Colonic mucosa (tissue), 4 donors: ENCODE results near the gene TRAPPC2L. TPM values are rescaled to one million over a fixed set of nuclear protein-coding genes. Genes with fewer than 3 reads are reported as not detected.

Experiments used
- DNase-seq: peaks from one replicate; pipeline ENCODE4 v3.0.0-alpha.2; 2020
- H3K27ac ChIP-seq: fragments of 200-600 bp; one replicate; pipeline ENCODE4 v1.8.0; 2021
- H3K27me3 ChIP-seq: fragments of 200-600 bp; one replicate; pipeline ENCODE4 v1.8.0; 2021
- H3K36me3 ChIP-seq: fragments of 200-600 bp; one replicate; pipeline ENCODE4 v1.8.0; 2021
- H3K4me1 ChIP-seq: fragments of 200-600 bp; one replicate; pipeline ENCODE4 v1.8.0; 2021; ENCODE audit warnings: mild to moderate bottlenecking
- H3K4me3 ChIP-seq: fragments of 200-600 bp; one replicate; pipeline ENCODE4 v1.8.0; 2021
- H3K9ac ChIP-seq, 2 donors: one replicate each; pipeline ENCODE4 v1.7.0; 2013; ENCODE audit warnings: control low read depth in 2 of 2, low read depth in 2 of 2, low read length in 2 of 2
- H3K9me3 ChIP-seq: fragments of 200-600 bp; one replicate; pipeline ENCODE4 v1.8.0; 2021
- intact Hi-C: fragments of 100-400 bp; cut with DNase I; formaldehyde crosslinking; loops from one replicate; pipeline ENCODE4 v1.14.1; 2022
- total RNA-seq, 2 donors: library from RNA; stranded (reverse); fragmentation: NEBNext Ultra II Directional in 1 of 2; extraction: Animal tissue kit (Norgen Biotek cat#: 25700) in 1 of 2; gene quantifications; one replicate each; pipeline ENCODE4 v1.2.1, GENCODE V29; 2021
- TF ChIP-seq, protein P1 (sequence below): fragments of 200-600 bp; IDR thresholded peaks from one replicate; pipeline ENCODE4 v1.8.0; 2022; ENCODE audit warnings: antibody characterized with exemption, mild to moderate bottlenecking
- donor health status: healthy.
- donor health status: DM: no; HTN: no; CAD: no.
- donor health status: DM: no; HTN: no; CAD: no.

TRAPPC2L gene
- total RNA-seq, 2 donors from 2014 or later: 33.8 to 57.3 TPM

DNA sequence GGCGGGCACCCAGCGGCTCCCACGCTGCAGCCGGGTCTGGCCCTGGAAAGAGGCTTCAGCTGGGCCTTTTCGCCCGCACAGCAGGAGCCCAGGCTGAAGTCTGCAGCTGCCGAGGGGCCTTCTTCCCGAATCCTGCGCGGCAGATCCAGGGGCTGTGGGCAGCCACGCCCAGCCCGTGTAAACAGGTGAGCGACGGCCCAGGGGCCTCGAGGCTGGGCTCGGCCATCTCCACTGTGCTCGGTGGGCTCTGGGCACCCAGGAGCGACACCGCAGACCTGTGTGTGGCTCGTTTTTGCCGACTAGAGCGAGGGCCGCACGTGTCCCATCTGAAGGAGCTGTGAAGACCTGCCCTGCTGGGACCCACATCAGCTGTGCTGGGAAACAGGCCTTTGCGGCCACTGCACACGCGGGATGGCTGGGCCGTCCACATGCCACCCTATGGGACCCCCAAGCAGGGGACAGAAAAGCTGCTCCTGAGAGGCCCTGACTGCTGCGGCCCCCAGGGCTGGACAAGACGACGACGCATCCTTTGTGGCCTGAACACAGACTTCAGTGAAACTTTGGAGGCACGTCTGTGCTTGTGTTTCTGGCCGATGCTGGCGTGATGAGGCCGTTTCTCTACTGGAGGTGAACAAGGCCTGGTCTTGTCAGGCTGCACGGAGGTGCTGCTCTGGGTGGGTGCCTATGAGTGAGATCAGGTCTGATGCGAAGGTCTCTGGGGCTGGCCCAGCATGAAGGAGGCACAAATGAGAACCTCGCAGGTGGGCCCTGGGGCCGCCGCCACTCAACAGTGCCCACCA lies 40.0 kb upstream of the TRAPPC2L start:
- Histone ChIP-seq H3K9ac (no peak overlapping the region), H3K27me3 (no peaks in the 10 kb centered on the region), H3K9me3 (no peaks in the 10 kb centered on the region), H3K4me1 (no peaks in the 10 kb centered on the region), H3K36me3 (no peaks in the 10 kb centered on the region), H3K27ac (no peak overlapping the region), H3K4me3 (no peak overlapping the region)
- intact Hi-C loops: no loop called here
- TF ChIP-seq, protein P1, sequence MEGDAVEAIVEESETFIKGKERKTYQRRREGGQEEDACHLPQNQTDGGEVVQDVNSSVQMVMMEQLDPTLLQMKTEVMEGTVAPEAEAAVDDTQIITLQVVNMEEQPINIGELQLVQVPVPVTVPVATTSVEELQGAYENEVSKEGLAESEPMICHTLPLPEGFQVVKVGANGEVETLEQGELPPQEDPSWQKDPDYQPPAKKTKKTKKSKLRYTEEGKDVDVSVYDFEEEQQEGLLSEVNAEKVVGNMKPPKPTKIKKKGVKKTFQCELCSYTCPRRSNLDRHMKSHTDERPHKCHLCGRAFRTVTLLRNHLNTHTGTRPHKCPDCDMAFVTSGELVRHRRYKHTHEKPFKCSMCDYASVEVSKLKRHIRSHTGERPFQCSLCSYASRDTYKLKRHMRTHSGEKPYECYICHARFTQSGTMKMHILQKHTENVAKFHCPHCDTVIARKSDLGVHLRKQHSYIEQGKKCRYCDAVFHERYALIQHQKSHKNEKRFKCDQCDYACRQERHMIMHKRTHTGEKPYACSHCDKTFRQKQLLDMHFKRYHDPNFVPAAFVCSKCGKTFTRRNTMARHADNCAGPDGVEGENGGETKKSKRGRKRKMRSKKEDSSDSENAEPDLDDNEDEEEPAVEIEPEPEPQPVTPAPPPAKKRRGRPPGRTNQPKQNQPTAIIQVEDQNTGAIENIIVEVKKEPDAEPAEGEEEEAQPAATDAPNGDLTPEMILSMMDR: no peak
- DNase-seq: no peak

DNA sequence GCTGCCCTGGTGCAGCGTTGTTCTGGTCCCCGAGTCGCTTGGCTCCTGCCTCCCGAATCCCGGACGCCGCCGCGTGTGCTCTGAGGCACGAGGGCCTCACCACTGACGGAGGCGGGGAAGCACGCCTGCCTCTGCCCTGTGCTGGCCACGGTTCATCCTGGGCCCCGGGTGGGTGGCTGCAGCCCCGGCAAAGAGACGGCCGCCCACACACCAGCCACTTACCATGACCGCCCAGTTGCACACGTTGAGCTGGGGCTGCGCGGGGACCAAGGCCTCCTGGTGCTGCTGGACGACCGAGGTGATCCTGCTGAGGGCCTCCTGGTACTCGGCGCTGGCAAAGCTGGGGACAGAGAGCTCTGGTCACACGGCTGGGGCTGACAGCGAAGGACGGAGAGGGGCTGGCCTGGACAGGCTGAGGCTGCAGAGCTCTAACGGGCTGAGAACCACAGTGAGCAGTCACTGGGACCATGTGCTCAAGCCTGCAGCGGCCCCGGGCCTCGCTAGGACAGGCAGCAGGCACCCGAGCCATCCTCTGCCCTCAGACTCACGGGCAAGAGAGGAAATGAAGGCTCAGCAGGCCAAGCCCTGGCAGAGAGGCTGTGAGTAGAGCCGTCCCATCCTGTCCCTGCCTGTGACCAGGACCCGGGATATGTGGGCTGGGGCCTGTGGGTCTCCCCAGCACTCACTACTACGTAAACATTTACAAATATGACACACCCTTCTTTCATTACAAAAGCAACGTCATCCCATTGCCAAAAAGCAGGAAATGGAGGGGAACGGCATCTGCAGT lies 38.9 kb upstream of the TRAPPC2L start:
- H3K27me3 ChIP-seq: no peaks in the 10 kb centered on the region
- H3K9me3 ChIP-seq: no peaks in the 10 kb centered on the region
- H3K9ac ChIP-seq: no peak overlapping the region
- H3K4me3 ChIP-seq: no peak overlapping the region
- H3K27ac ChIP-seq: no peak overlapping the region
- TF ChIP-seq, protein P1: no peak
- H3K4me1 ChIP-seq: no peaks in the 10 kb centered on the region
- H3K36me3 ChIP-seq: no peaks in the 10 kb centered on the region
- DNase-seq: no peak
- intact Hi-C loops: no loop called here

DNA sequence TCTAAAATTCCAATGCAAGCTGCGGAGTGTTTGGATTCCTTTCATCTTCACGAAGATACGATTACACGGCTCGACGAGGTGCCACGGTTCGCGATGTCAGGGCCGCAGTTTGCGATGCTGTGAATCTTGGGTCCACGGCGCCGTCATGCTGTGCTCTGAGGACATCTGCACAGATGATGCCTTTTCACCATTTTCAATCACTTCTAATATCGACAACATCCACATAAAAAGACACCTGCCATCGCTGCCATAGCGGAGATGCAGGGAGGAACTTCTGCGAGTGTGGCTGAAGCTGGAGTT lies 38.4 kb upstream of the TRAPPC2L start:
- no peaks in the 10 kb centered on the region for H3K9me3 ChIP-seq
- TF ChIP-seq, protein P1: no peak
- H3K27me3 ChIP-seq: no peaks in the 10 kb centered on the region
- H3K27ac ChIP-seq: no peak overlapping the region
- no peak overlapping the region for H3K9ac ChIP-seq
- no peak overlapping the region for H3K4me3 ChIP-seq
- no peaks in the 10 kb centered on the region for H3K4me1 ChIP-seq
- H3K36me3 ChIP-seq: no peaks in the 10 kb centered on the region
- intact Hi-C loops: no loop called here
- no peak for DNase-seq

DNA sequence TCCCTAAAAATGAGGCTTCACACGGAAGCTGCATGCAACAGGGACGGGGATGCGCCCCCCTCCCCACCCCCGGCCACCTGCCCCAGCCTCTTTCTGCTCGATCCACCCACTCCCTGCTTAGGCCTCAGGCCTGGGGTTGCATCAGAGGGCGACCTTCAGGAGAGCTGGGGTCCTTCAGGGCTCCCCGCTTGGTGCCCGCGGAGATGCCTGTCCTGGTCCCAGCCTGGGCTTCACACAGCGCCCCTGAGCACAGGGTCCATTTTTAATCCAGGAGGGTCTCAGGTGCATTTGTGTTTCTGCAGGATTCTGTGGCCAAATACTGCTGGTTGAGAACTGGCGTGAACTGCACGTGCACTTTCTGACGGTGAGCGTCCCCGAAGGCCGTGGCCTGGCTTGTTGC lies 37.8 kb upstream of the TRAPPC2L start:
- Histone ChIP-seq H3K4me1 (no peaks in the 10 kb centered on the region), H3K9me3 (no peaks in the 10 kb centered on the region), H3K9ac (no peak overlapping the region), H3K27ac (no peak overlapping the region), H3K27me3 (no peaks in the 10 kb centered on the region), H3K4me3 (no peak overlapping the region), H3K36me3 (no peaks in the 10 kb centered on the region)
- intact Hi-C loops: no loop called here
- no peak for DNase-seq
- TF ChIP-seq, protein P1: no peak

DNA sequence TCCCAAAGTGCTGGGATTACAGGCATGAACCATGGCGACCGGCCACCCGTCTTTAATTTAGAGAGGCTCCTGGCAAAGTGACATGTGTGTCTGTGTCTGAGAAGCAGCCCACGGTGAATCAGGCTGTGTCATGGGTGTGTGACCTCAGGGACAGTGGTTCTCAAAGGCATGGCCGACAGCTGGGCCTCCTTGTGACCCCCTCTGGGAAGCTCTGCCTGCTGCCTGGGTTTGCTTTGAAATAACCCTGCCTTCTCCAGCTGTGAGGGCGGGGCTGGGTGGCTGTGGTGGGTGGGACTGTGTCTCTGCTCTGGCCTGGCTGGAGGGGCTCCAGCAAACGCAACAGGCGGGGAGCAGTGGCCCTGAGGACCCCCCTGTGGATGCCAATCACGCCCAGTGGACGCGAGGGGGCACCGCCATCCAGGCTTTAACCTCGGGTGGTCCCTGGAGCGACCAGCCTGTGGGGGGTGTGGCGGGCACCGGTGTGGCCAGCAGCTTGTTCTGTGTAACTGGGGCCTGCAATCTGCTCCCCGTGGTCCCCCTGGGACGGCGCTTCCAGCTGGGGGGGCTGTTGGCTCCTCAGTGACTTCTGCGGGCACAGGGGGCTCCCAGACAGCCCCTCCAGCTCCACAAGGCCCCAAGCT lies 36.4 kb upstream of the TRAPPC2L start:
- Histone ChIP-seq H3K27ac (no peak overlapping the region), H3K9me3 (no peaks in the 10 kb centered on the region), H3K4me1 (no peaks in the 10 kb centered on the region), H3K9ac (no peak overlapping the region), H3K36me3 (no peaks in the 10 kb centered on the region), H3K27me3 (no peaks in the 10 kb centered on the region), H3K4me3 (no peak overlapping the region)
- intact Hi-C loops: no loop called here
- TF ChIP-seq, protein P1: no peak
- DNase-seq: no peak
